Measurements from ENCODE around the gene MARCO.
"Not testable (repeated sequence)": the region's sequence is repeated elsewhere in the genome, so short reads cannot be mapped to it uniquely, and the experiment has no call there.

MARCO gene

DNA sequence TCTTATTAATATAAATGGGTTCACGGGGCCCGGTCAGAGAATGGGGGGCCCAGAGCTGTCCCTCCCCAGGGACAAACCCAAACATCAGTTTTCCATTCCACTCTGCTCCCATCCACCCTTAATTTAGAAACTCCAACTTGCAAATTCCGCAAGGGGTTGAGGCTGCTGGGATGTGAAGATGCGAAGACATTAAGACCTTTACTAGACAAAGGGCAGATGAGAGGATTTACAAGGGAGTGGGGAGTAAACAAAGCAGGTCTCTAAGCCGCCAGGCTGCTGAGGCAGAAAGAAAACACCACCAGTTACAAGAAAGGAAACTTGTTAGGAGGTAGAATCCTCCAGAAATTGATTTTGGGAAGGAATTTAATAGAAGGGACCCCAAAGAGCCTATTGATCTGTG is 33.1 kb downstream of the MARCO start:
- no peak for DNase-seq

- no peak for DNase-seq
These were observed 36.1 kb downstream of the MARCO start for GRCh38 chr2:118978064-118978463.

DNA sequence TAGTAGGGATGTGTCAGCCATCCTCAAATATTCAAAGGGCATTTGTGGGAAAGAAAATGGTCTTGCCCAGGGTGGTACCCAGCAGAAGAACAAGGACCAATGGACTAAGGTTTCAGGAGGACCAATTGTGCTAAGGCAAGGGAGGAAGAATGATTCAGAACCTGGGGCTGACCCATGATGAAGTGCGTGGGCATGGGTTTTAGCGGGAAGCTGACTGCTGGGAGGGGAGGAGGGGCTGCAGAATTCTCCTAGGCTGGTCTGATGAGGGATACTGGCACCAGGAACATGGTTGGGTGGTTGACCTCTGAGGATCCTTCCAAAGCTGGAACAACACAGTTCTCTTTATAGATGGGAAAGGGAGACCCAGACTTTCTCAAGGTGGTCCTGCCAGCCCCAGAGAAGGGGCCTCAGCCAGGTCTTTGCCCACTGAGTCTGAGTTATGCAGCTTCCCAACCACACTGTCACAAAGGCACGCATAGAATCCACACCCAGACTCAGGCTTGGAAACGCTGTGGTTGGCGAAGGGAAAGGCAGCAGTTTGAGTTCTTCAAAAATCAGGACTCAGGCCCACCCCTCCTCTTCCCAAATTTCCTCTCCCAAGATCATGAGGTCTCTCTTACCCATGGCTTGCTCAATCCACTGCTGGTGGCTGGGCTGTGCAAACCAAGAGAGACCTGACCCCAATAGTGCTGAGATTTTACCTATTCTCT is 37.3 kb downstream of the MARCO start:
- DNase-seq, result no peak

DNA sequence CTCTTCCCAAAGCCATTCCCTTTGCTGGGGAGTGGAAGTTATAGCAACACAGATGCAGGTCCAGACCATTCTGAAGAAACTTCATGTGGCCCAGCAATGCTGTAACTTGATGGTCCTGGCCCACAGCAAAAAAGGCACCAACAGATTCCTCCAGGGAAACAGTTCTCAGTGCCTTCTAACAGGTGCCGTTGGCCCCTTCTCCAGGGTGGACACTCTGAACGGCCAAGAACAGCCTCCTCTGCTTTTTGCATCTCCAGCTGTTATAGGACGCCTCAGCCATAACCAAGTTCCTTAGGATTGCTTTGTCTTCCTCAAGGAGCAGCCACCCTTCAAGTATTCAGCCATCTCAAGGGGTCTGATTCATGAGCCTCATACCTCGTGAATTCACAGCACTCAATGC is 38.0 kb downstream of the MARCO start:
- no peak for DNase-seq

GRCh38 chr2:118980573-118980972 is 38.6 kb downstream of the MARCO start:
- DNase-seq, result no peak

DNA sequence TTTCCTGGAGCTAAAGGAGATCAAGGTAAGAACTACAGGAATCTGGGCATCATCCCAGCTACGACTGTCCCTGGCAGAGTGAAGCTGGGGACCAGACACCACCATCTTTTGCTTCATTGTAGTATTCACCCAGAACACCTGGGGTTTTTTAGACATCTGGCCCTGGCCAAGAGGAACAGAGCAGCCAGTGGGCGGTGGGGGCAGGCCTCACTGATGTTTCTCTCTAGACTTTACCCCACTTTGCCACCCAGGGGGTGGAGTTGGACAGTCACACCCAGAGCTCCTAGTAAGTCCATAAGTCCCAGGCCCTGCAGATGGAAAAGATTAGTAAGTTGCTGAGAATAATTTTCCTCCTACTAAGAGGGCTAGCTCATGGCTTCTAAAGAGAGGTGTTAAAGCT is 39.6 kb downstream of the MARCO start:
- no peak for DNase-seq

GRCh38 chr2:118982039-118982438 is 40.0 kb downstream of the MARCO start:
- no peak for DNase-seq

GRCh38 chr2:118983133-118983532 is 41.1 kb downstream of the MARCO start:
- no peak for DNase-seq

DNA sequence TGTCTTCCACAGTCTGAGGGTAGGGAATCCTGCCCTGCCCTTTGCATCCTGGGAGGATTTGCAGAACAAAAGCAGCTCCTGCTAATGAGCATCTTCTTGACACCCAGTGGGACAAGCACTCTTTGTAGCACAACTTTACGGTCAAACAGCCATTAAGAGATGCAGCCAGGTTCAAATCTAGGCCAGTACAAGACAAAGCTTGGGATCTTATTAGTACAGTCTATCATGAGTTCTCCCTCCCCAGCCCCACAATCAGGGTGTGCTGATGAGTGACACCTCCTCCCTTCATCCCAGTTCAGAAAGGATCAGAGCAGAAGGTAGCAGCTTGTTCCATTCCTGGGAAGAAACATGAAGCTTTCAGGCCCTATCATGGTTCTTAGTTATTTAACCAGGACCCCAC is 41.9 kb downstream of the MARCO start:
- DNase-seq, result no peak

DNA sequence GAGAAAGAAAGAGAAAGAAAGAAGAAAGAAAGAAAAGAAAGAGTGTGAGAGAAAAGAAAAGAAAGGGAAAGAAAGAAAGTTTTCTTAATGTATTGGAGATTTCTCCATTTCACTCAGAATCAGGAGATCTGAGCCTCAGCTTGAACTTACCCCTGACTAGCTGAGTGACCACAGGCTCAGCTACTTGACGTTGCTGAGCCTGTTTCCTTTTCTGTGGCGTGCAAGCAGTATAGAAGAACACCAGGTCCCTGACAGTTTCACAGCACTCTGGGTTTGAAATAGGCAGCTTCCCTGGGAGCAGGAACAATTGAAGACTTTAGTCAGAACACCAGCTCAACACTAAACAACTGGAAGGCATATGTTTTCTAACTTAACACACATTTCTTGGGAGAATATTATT is 44.7 kb downstream of the MARCO start:
- no peak for DNase-seq

- DNase-seq, result no peak
These were observed 45.9 kb downstream of the MARCO start for GRCh38 chr2:118987886-118988285.

- no peak for DNase-seq
These were observed 46.7 kb downstream of the MARCO start for GRCh38 chr2:118988706-118989105.

GRCh38 chr2:118989481-118989880 is 47.5 kb downstream of the MARCO start:
- no peak for DNase-seq

GRCh38 chr2:118990757-118991545 is 49.0 kb downstream of the MARCO start:
- no peak for DNase-seq

DNA sequence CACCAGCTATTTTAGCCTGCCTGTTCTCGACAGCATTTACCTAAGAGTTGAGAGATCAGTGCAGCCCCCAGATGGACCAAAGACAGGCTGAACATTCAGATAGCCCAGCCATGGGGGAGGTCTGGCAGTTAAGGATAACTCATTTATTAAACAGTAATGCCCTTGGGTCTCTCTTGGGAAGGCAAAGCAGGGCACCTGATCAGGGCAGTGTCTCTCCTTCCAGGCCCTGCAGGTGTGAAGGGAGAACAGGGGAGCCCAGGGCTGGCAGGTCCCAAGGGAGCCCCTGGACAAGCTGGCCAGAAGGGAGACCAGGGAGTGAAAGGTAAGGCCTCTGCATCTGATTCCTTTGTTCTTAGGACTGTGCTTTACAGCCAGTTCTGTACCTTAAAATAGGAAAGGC is 49.6 kb downstream of the MARCO start:
- no peak for DNase-seq

DNA sequence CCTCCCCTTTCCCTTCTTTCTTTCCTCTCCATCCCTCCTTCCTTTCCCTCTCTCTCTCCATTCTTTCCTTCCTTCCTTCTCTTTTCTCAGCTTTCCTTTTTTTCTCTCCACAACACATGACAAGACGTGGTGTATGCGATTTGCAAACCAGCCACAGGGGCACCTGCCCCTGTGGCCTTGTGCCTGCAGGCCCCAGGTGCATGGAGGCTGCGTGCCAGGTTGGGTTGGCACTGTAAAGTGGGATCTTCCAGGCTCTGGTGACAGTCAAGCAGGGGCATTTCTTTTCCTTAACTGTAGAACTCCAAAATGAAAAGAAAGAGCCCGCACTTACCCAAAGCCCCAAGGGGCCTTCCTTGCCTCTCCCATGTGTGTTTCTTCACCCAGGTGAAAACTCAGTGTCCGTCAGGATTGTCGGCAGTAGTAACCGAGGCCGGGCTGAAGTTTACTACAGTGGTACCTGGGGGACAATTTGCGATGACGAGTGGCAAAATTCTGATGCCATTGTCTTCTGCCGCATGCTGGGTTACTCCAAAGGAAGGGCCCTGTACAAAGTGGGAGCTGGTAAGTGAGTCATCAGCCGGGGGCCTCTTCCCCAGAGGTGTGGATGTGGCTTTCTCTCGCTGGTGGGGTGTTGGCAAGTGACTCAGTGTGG is 50.9 kb downstream of the MARCO start:
- DNase-seq, result no peak

- DNase-seq, result no peak
These were observed 51.4 kb downstream of the MARCO start for GRCh38 chr2:118993392-118993752.

- no peak for DNase-seq
These were observed 52.2 kb downstream of the MARCO start for GRCh38 chr2:118994172-118994700.

DNA sequence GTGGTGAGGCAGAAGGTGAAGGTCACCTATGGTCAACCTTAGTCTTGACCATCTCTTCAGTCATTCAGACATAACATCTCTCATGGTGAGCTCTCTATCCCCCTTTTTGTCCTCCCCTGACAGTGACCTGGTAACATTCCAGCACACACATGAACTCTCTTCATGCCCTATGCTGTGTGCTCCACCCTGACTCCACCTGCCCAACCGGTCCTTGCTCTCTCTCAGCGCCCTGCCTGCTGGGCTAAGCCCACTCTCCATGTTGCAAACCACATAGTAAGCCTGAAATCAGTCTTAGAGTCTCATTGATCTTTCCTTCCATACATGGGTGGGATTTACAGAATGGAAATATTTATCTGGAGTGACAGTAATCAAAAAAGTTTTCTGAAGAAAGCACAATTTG is 52.8 kb downstream of the MARCO start:
- no peak for DNase-seq

- DNase-seq, result not testable (repeated sequence)
These were observed 61.9 kb downstream of the MARCO start for GRCh38 chr2:119003856-119004255.

DNA sequence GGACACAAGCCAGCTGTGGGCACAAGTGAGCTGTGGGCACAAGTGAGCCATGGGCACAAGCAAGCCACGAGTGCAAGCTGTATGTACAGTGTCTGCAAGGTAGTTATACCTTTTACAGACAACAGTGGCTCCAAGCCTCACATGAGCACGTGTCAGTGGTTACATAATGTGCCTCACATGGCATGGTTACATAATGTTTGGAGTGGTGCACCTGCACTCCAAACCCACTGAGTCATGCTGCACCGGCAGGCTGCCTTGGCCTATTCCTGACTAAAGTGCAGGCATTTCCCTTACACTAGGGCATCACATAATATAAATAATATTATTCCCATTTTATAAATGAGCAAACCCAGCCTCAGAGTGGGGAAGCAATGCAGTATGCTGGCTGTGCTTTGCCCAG is 62.6 kb downstream of the MARCO start:
- no peak for DNase-seq

DNA sequence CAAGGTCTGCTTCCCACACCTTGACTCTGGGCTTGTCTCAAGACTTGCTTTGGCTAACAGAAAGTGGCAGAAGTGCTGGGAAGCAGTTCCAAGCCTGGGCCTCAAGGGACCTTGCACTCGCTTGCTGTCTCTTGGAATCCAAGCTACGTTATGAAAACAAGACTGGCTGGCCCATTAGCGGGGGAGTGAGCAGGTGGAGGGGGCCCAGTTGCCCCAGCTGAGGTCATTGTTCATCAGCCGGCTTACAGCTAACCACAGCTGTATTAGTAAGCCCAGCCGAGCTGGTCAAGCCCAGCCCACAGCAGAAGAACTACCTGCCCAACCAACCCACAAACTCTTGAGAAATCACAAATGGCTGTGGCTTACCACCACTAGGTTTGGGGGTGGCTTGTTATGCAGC is 63.1 kb downstream of the MARCO start:
- DNase-seq, result no peak

GRCh38 chr2:119005555-119005954 is 63.6 kb downstream of the MARCO start:
- no peak for DNase-seq

DNA sequence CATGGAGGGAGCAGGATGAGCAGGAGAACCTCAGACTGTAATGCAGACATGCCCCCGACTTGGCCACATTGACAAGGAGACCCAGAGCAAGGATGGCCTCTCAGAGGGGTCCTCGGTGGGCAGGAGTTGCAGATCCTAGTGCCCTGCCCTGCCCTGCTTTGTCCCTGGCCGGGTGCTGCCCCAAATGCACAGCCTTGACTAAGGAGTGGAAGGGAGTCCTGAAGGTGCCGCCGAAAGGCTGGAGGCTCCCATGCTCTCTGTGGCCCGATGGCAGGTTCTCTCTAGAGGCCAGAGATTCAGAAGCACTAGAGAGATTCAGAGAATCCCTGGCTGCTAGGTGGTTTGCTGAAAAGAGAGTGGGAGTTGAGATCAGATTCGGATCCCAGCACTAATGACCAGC is 64.4 kb downstream of the MARCO start:
- DNase-seq, result no peak
